Dermis blood vessel endothelial cell (primary cell): ENCODE data around the gene PTTG1. TPM values are rescaled to one million over a fixed set of nuclear protein-coding genes. Genes with fewer than 3 reads are reported as not detected.
"Not testable (repeated sequence)": the region's sequence is repeated elsewhere in the genome, so short reads cannot be mapped to it uniquely, and the experiment has no call there.

Source experiments
- DNase-seq: peaks from one replicate; pipeline ENCODE4 v3.0.0; 2010
- total RNA-seq: library from RNA; depleted of rRNA; stranded (reverse); fragments of >200 nt; gene quantifications from 2 replicates; pipeline ENCODE4 v1.2.3, GENCODE V29; 2014

Gene PTTG1
- total RNA-seq, 1 donor from 2014 or later, result 60.4 TPM

- DNase-seq, result no peak
Measured at GRCh38 chr5:160427607-160428006, 6.0 kb downstream of the PTTG1 start.

- no peak for DNase-seq
Measured at GRCh38 chr5:160432196-160432595, 10.5 kb downstream of the PTTG1 start.

- no peak for DNase-seq
Measured at GRCh38 chr5:160432787-160433186, 11.1 kb downstream of the PTTG1 start.

GRCh38 chr5:160434022-160434531 is 12.4 kb downstream of the PTTG1 start:
- DNase-seq, result no peak

- DNase-seq, result no peak
Measured at GRCh38 chr5:160435532-160435931, 13.9 kb downstream of the PTTG1 start.

GRCh38 chr5:160436017-160436416 is 14.4 kb downstream of the PTTG1 start:
- DNase-seq, result no peak

GRCh38 chr5:160436661-160437060 is 15.0 kb downstream of the PTTG1 start:
- not testable (repeated sequence) for DNase-seq

- DNase-seq, result no peak
Measured at GRCh38 chr5:160437271-160437670, 15.6 kb downstream of the PTTG1 start.

GRCh38 chr5:160438316-160439204 is 16.9 kb downstream of the PTTG1 start:
- peak; percentile 80 for DNase-seq

GRCh38 chr5:160439205-160439600 is 17.5 kb downstream of the PTTG1 start:
- peak; percentile 90 for DNase-seq

GRCh38 chr5:160441311-160441781 is 19.7 kb downstream of the PTTG1 start:
- DNase-seq, result no peak

GRCh38 chr5:160442824-160443431 is 21.3 kb downstream of the PTTG1 start:
- DNase-seq, result no peak

GRCh38 chr5:160444407-160444806 is 22.8 kb downstream of the PTTG1 start:
- no peak for DNase-seq

- no peak for DNase-seq
Measured at GRCh38 chr5:160445132-160445531, 23.5 kb downstream of the PTTG1 start.

GRCh38 chr5:160445751-160446150 is 24.1 kb downstream of the PTTG1 start:
- DNase-seq, result no peak

GRCh38 chr5:160448886-160449285 is 27.2 kb downstream of the PTTG1 start:
- DNase-seq, result no peak

- no peak for DNase-seq
Measured at GRCh38 chr5:160449458-160449857, 27.8 kb downstream of the PTTG1 start.

- peak; percentile 65 for DNase-seq
Measured at GRCh38 chr5:160450164-160450932, 28.7 kb downstream of the PTTG1 start.

GRCh38 chr5:160451281-160451680 is 29.6 kb downstream of the PTTG1 start:
- DNase-seq, result peak; percentile 41

- DNase-seq, result peak; percentile 18
Measured at GRCh38 chr5:160452036-160452435, 30.4 kb downstream of the PTTG1 start.

GRCh38 chr5:160452795-160453194 is 31.1 kb downstream of the PTTG1 start:
- DNase-seq, result no peak

GRCh38 chr5:160453751-160454150 is 32.1 kb downstream of the PTTG1 start:
- no peak for DNase-seq

GRCh38 chr5:160455600-160455999 is 33.9 kb downstream of the PTTG1 start:
- DNase-seq, result no peak
